Measurements from ENCODE around the gene ACTG2.
A peak's percentile ranks its signal among the peaks of the same experiment; 100 is the strongest.
"Not testable (repeated sequence)": the region's sequence is repeated elsewhere in the genome, so short reads cannot be mapped to it uniquely, and the experiment has no call there.

The ACTG2 gene

GRCh38 chr2:73891276-73891901 is 1.4 kb upstream of the ACTG2 start:
- DNase-seq (ENCODE audit: low read depth in 1 of 2, low spot score in 1 of 2) = no peak

GRCh38 chr2:73893764-73894474 is 1.1 kb downstream of the ACTG2 start:
- DNase-seq (ENCODE audit: low read depth in 1 of 2, low spot score in 1 of 2) = no peak

- no peak for DNase-seq (ENCODE audit: low read depth in 1 of 2, low spot score in 1 of 2)
Measured at GRCh38 chr2:73894475-73894850, 1.7 kb downstream of the ACTG2 start.

- no peak for DNase-seq (ENCODE audit: low read depth in 1 of 2, low spot score in 1 of 2)
Measured at GRCh38 chr2:73894877-73895276, 2.1 kb downstream of the ACTG2 start.

- no peak for DNase-seq (ENCODE audit: low read depth in 1 of 2, low spot score in 1 of 2)
Measured at GRCh38 chr2:73895473-73895872, 2.7 kb downstream of the ACTG2 start.

GRCh38 chr2:73896362-73897239 is 3.8 kb downstream of the ACTG2 start:
- no peak for DNase-seq (ENCODE audit: low read depth in 1 of 2, low spot score in 1 of 2)

- DNase-seq (ENCODE audit: low read depth in 1 of 2, low spot score in 1 of 2) = no peak
Measured at GRCh38 chr2:73897240-73897583, 4.4 kb downstream of the ACTG2 start.

GRCh38 chr2:73897934-73898333 is 5.1 kb downstream of the ACTG2 start:
- DNase-seq (ENCODE audit: low read depth in 1 of 2, low spot score in 1 of 2) = no peak

GRCh38 chr2:73899801-73900336 is 7.1 kb downstream of the ACTG2 start:
- no peak for DNase-seq (ENCODE audit: low read depth in 1 of 2, low spot score in 1 of 2)

- DNase-seq (ENCODE audit: low read depth in 1 of 2, low spot score in 1 of 2) = no peak
Measured at GRCh38 chr2:73901143-73901542, 8.3 kb downstream of the ACTG2 start.

- no peak for DNase-seq (ENCODE audit: low read depth in 1 of 2, low spot score in 1 of 2)
Measured at GRCh38 chr2:73902284-73902683, 9.5 kb downstream of the ACTG2 start.

- DNase-seq (ENCODE audit: low read depth in 1 of 2, low spot score in 1 of 2) = no peak
Measured at GRCh38 chr2:73903313-73903712, 10.5 kb downstream of the ACTG2 start.

GRCh38 chr2:73903949-73904613 is 11.3 kb downstream of the ACTG2 start:
- DNase-seq (ENCODE audit: low read depth in 1 of 2, low spot score in 1 of 2) = not testable (repeated sequence)

GRCh38 chr2:73904952-73905351 is 12.1 kb downstream of the ACTG2 start:
- DNase-seq (ENCODE audit: low read depth in 1 of 2, low spot score in 1 of 2) = no peak

- no peak for DNase-seq (ENCODE audit: low read depth in 1 of 2, low spot score in 1 of 2)
Measured at GRCh38 chr2:73906847-73907505, 14.2 kb downstream of the ACTG2 start.

- peak; percentile 23 to 26 for DNase-seq (ENCODE audit: low read depth in 1 of 2, low spot score in 1 of 2)
Measured at GRCh38 chr2:73907840-73908452, 15.1 kb downstream of the ACTG2 start.

- DNase-seq (ENCODE audit: low read depth in 1 of 2, low spot score in 1 of 2) = no peak
Measured at GRCh38 chr2:73908689-73909652, 16.2 kb downstream of the ACTG2 start.

- no peak for DNase-seq (ENCODE audit: low read depth in 1 of 2, low spot score in 1 of 2)
Measured at GRCh38 chr2:73910873-73911547, 18.2 kb downstream of the ACTG2 start.
